Central memory CD8-positive, alpha-beta T cell (primary cell): Measurements from ENCODE around the gene ATXN3.
"Not testable (repeated sequence)": the region's sequence is repeated elsewhere in the genome, so short reads cannot be mapped to it uniquely, and the experiment has no call there.

ENCODE experiments used
- ATAC-seq: fragments of 150-1000 bp; cut with Tn5 transposase; replicated peaks from 2 replicates; pipeline ENCODE4 v1.10.0; 2022; ENCODE audit warnings: mild to moderate bottlenecking, moderate FRiP score, moderate number of reproducible peaks; ENCODE audit not compliant: poor library complexity, severe bottlenecking; ENCODE audit errors: extremely low read depth
- DNase-seq, 2 donors: peaks; one replicate each; pipeline ENCODE4 v3.0.0; 2021; ENCODE audit warnings: low spot score in 2 of 2
- H3K27ac Mint-ChIP-seq: one replicate; pipeline ENCODE4 v1.8.0; 2022; ENCODE audit warnings: low read depth, mild to moderate bottlenecking, moderate library complexity, mixed read lengths
- H3K27me3 Mint-ChIP-seq: one replicate; pipeline ENCODE4 v1.8.0; 2022; ENCODE audit warnings: mixed read lengths
- H3K36me3 Mint-ChIP-seq: one replicate; pipeline ENCODE4 v1.8.0; 2022; ENCODE audit warnings: mild to moderate bottlenecking, moderate library complexity, mixed read lengths; ENCODE audit not compliant: insufficient read depth
- H3K4me1 Mint-ChIP-seq: one replicate; pipeline ENCODE4 v1.8.0; 2022; ENCODE audit warnings: mixed read lengths
- H3K4me3 Mint-ChIP-seq: one replicate; pipeline ENCODE4 v1.8.0; 2022; ENCODE audit warnings: mild to moderate bottlenecking, moderate library complexity, mixed read lengths
- H3K9me3 Mint-ChIP-seq: one replicate; pipeline ENCODE4 v1.8.0; 2022; ENCODE audit warnings: mixed read lengths

Gene ATXN3

DNA sequence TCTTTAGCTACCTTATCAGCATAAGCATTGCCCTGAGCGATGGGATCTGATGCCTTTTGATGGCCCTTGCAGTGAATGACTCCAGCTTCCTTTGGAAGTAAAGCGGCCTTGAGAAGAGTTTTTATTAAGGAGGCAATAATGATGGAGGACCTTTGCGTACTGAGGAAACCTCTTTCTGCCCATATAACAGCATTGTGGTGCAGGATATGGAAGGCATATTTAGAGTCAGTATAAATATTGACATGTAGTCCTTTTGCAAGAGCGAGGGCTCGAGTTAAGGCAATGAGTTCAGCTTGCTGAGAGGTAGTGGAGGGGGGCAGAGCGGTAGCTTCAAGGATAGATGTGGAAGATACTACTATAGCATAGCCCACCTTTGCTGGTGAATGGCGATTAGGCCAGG lies 60.5 kb downstream of the ATXN3 start:
- H3K4me3 Mint-ChIP-seq, H3K36me3 Mint-ChIP-seq, DNase-seq, ATAC-seq, H3K4me1 Mint-ChIP-seq, H3K27me3 Mint-ChIP-seq, H3K27ac Mint-ChIP-seq: not testable (repeated sequence)
- peaks cover 19% of the 10 kb centered on the region for H3K9me3 Mint-ChIP-seq

DNA sequence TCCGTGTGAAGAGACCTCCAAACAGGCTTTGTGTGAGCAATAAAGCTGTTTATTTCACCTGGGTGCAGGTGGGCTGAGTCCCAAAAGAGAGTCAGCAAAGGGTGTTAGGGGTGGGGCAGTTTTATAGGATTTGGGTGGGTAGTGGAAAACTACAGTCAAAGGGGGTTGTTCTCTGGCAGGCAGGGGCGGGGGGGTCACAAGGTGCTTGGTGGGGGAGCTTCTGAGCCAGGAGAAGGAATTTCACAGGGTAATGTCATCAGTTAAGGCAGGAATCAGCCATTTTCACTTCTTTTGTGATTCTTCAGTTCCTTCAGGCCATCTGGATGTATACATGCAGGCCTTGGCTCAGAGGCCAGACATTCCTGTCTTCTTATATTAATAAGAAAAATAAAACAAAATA lies 64.6 kb downstream of the ATXN3 start:
- H3K4me3 Mint-ChIP-seq, H3K27ac Mint-ChIP-seq, H3K27me3 Mint-ChIP-seq, H3K9me3 Mint-ChIP-seq, DNase-seq, ATAC-seq: not testable (repeated sequence)
- H3K36me3 Mint-ChIP-seq: peaks cover 10% of the 10 kb centered on the region
- peaks cover 38% of the 10 kb centered on the region for H3K4me1 Mint-ChIP-seq

DNA sequence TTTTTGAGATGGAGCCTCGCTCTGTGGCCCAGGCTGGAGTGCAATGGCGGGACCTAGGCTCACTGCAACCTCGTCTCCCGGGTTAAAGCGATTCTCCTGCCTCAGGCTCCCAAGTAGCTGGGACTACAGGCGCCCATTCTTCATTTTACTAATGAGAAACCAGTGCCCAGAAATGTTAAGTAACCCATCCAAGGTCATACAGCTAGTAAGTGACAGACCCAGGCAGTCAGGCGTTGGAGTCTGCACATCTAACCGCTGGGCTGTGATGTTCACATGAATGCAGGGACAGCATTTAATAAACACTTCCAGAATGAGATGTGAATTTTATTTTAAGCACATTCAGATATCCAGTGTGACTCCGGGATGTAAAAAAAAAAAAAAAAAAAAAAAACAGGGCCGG lies 65.2 kb downstream of the ATXN3 start:
- H3K9me3 Mint-ChIP-seq: no peaks in the 10 kb centered on the region
- ATAC-seq: no peak
- peaks cover 10% of the 10 kb centered on the region for H3K36me3 Mint-ChIP-seq
- peaks cover 44% of the 10 kb centered on the region for H3K4me1 Mint-ChIP-seq
- DNase-seq: no peak
- H3K4me3 Mint-ChIP-seq: peak overlapping the region; percentile 94
- no peaks in the 10 kb centered on the region for H3K27me3 Mint-ChIP-seq
- peak overlapping the region; percentile 99 for H3K27ac Mint-ChIP-seq

DNA sequence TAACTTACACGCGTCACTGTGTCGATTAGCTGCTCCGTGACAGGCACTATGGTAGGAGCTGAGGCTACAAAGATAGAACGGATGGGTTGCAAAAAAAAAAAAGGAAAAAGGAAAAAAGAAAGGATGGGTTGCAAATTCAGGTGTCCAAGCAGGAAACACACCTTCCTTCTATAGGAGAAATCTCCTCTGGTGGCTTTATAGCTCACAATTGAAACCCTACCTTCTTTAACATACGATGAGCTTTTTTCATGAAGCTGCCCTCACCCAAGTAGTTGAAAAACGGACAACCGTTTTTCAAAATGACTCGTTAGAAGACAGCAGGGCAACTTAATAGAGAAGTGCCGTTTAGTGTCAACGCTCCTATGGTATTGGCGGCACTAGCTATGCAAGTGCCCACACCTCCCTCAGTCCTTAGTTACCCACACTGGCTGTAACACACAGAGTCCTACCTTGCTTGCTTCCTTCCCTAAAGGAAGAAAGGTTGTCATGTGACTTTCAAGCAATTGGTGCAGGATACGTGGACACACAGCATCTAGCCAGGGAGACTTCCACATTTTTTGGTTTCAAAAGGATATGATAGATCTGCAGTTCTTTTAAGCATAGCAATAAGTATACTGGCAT lies 65.8 kb downstream of the ATXN3 start:
- Mint-ChIP-seq H3K4me3 (peak overlapping the region; percentile 94), H3K27ac (peak overlapping the region; percentile 99), H3K27me3 (no peaks in the 10 kb centered on the region), H3K4me1 (peaks cover 47% of the 10 kb centered on the region), H3K36me3 (peaks cover 13% of the 10 kb centered on the region), H3K9me3 (no peaks in the 10 kb centered on the region)
- DNase-seq (no peak), ATAC-seq (peak; percentile 15)

DNA sequence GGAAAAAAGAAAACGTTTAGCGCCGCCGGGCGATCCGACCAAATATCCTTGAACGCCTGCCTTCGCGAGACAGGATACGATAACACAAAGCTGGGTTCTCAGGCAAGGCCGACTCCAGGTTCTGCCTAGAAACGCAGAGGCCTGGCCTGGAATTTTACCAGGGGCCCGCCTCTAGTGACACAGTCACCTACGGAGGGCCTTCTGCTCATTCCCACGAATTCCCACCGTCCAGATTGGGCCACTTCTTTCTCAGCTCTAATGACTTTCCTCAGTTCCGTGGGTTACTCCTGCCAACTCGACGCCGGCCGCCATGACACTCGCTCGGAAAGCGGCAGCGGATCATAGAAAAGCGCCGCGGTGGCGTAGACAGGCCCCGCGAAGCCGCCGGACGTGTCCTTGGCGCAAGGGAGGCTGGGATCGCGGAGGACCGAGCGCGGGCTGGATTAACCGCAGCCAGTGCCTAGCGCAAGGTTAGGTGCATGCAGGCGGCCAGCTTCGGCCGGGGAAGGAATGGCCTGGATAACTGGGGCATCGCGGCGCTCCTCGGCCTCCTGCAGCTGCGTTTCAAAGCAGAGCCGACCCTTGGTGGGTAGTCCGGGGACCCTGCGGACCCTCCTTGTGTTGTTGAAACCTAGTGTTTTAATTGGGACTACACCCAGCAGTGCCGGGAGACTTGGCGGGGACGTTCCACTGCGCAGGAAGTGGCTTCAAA lies 66.5 kb downstream of the ATXN3 start, which contains the start of gene TRIP11:
Gene TRIP11 (minus strand): TSS at position 341 of the 712 bp plus-strand sequence. CDS start 374 bp downstream, outside the sequence.
- ATAC-seq (peak; percentile 93), DNase-seq (peak; percentile 87 to 92)
- Mint-ChIP-seq H3K27me3 (no peaks in the 10 kb centered on the region), H3K36me3 (peaks cover 13% of the 10 kb centered on the region), H3K9me3 (no peaks in the 10 kb centered on the region), H3K4me3 (peak within 1 kb of the TSS; percentile 94), H3K27ac (peak within 1 kb of the TSS; percentile 99), H3K4me1 (peaks cover 47% of the 10 kb centered on the region)

DNA sequence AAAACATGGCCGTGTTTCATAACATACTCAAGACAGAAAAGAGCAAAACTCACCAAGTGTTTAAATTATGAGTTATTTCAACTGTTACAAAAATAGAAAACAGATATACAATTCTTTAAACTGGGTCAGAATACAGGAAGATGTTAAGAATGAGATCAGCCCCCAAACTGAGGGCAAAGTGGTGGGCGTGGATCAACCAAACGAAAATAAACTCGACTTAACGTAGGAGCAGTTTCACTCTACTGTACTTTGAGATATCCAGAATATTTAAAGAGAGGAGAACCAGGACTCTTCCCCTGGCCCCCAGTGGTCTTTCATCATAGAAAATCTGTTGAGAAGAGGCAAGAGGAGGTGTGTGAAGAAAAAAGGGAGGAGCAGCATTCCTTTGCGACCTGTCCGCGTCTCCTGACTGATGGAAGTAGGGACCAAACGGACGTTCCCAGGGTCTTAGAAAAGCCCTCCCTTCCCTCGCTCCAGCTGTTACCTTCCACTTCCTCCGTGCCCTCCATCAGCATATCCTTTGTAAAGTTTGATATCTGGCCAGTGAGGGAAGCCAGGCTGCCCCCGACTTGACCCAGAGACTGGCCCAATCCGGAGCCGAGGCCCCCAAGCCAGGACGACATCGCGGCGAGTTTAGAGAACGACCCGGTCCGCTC lies 67.2 kb downstream of the ATXN3 start:
- Mint-ChIP-seq H3K9me3 (no peaks in the 10 kb centered on the region), H3K4me1 (peaks cover 47% of the 10 kb centered on the region), H3K27me3 (no peaks in the 10 kb centered on the region), H3K36me3 (peaks cover 13% of the 10 kb centered on the region), H3K4me3 (peak overlapping the region; percentile 94), H3K27ac (peak overlapping the region; percentile 99)
- DNase-seq: no peak
- ATAC-seq: no peak

DNA sequence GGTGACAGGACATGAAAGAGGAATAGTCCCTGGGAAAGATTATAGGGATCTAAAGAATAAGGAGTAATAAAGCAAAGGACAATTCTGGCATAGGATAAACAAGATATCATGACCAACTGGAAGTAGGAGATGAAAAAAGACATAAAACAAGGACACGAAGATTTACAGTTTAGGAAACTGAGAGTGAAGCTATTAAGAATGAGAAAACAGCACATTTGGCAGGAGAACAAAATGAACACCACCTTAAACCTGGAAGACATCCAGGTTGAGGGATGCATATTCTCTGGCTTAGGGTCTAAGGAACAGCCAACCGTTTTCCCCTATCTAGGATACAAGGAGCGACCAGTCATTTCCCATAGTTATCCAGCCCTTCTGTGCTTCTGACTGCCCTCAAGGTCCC lies 68.4 kb downstream of the ATXN3 start:
- no peak for DNase-seq
- Mint-ChIP-seq H3K27ac (peak overlapping the region; percentile 23), H3K36me3 (peaks cover 13% of the 10 kb centered on the region), H3K27me3 (no peaks in the 10 kb centered on the region), H3K4me3 (peak overlapping the region; percentile 94), H3K4me1 (peaks cover 56% of the 10 kb centered on the region), H3K9me3 (no peaks in the 10 kb centered on the region)
- no peak for ATAC-seq

DNA sequence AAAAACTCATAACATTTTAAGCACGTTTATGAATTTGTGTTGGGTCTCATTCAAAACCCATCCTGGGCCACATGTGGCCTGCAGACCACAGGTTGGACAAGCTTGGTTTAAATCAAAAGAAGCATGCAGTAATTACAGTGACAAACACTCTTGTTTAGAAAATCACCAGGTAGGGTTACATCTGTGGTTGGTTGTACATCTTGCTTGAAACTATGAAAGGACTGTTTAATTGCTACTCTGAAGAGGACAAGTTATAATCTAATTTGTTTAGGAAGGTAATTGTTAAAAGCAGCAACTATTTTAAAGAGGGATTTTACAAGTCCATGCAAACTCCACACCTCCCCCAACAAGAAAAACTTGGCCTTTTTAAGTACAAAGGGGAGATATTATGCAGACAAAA lies 70.5 kb downstream of the ATXN3 start:
- ATAC-seq (no peak), DNase-seq (no peak)
- Mint-ChIP-seq H3K27me3 (no peaks in the 10 kb centered on the region), H3K4me3 (no peak overlapping the region), H3K4me1 (peaks cover 56% of the 10 kb centered on the region), H3K9me3 (no peaks in the 10 kb centered on the region), H3K27ac (no peak overlapping the region), H3K36me3 (peaks cover 24% of the 10 kb centered on the region)

DNA sequence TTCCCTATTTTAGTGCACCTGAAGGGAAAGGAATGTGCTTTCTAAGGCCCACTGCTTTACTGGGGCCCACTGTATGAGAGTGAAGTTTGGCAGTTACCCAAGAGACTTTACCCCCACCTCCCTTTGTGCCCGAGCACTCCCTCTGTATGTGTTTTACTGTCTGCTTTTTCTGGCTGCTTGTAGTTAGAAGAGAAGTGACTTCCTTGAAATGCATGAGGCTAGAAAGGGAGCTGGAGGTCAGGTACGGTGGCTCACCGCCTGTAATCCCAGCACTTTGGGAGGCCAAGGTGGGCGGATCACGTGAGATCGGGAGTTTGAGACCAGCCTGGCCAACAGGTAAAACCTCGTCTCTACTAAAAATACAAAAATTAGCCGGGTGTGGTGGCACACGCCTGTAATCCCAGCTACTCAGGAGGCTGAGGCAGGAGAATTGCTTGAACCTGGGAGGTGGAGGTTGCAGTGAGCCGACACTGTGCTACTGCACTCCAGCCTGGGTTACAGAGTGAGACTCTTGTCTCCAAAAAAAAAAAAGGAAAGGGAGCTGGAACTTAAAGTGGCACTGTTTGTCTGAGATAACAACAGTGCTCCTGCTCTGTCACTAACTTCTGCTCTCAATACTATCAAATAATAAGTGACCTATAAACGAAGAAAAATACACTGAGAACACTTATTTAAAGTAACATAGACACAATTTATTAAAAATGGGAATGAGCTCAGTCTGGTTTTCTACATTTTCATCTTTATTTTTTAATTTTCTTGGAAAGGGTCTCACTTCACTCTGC lies 72.3 kb downstream of the ATXN3 start:
- H3K27ac Mint-ChIP-seq: no peak overlapping the region
- no peaks in the 10 kb centered on the region for H3K9me3 Mint-ChIP-seq
- DNase-seq: no peak
- H3K4me3 Mint-ChIP-seq: no peak overlapping the region
- peaks cover 26% of the 10 kb centered on the region for H3K36me3 Mint-ChIP-seq
- H3K27me3 Mint-ChIP-seq: no peaks in the 10 kb centered on the region
- H3K4me1 Mint-ChIP-seq: peaks cover 41% of the 10 kb centered on the region
- no peak for ATAC-seq

DNA sequence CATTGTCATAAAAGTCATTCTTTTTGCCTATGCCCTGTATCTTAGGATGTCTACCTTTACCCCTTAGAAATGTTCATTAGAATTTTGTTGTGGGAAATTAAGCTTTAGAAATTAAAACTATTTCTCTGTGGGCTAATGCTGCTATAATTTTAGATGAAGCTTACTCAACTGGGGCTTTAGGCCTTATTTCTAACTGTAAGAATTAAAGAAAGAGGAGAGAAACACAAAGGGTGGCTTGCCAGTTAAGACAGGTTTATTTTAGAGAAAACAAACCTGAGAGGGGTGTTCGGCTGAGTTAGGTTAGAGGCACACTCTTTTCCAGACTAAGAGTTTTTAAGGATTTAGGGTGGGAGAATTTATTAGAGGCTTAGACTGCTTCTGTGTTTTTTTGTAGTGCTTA lies 72.9 kb downstream of the ATXN3 start:
- H3K27me3 Mint-ChIP-seq: no peaks in the 10 kb centered on the region
- ATAC-seq: no peak
- H3K36me3 Mint-ChIP-seq: peaks cover 26% of the 10 kb centered on the region
- peaks cover 35% of the 10 kb centered on the region for H3K4me1 Mint-ChIP-seq
- H3K4me3 Mint-ChIP-seq: no peak overlapping the region
- no peak for DNase-seq
- H3K9me3 Mint-ChIP-seq: no peaks in the 10 kb centered on the region
- no peak overlapping the region for H3K27ac Mint-ChIP-seq

DNA sequence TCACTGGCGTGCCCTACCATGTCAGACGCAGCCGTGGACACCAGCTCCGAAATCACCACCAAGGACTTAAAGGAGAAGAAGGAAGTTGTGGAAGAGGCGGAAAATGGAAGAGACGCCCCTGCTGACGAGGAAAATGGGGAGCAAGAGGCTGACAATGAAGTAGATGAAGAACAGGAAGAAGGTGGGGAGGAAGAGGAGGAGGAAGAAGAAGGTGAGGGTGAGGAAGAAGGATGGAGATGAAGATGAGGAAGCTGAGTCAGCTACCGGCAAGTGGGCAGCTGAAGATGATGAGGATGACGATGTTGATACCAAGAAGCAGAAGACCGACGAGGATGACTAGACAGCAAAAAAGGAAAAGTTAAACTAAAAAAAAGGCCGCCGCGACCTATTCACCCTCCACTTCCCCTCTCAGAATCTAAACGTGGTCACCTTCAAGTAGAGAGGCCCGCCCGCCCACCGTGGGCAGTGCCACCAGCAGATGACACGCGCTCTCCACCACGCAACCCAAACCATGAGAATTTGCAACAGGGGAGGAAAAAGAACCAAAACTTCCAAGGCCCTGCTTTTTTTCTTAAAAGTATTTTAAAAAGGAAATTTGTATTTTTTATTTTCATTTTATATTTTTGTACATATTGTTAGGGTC lies 79.7 kb downstream of the ATXN3 start:
- peaks cover 44% of the 10 kb centered on the region for H3K36me3 Mint-ChIP-seq
- peaks cover 12% of the 10 kb centered on the region for H3K4me1 Mint-ChIP-seq
- ATAC-seq (no peak), DNase-seq (no peak)
- H3K27ac Mint-ChIP-seq: no peak overlapping the region
- H3K27me3 Mint-ChIP-seq: no peaks in the 10 kb centered on the region
- no peaks in the 10 kb centered on the region for H3K9me3 Mint-ChIP-seq
- no peak overlapping the region for H3K4me3 Mint-ChIP-seq

DNA sequence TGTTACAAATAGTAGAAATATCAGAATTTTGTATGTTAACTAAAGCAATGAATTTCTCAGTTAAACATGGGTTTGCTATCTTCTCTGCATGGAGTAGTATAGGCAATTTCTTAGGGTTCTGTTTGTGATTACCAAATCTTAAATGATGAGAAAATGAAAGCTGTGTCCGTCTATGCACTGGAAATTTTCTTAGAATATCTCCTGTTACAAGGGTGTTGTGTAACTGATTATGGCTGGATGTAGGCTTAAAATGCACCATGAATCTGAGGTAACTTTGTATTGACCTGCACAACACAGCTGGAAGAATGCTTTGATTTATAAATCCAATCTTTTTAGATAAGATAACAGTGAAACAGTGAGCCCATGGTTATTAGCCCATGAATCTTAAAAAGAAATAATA lies 84.3 kb downstream of the ATXN3 start:
- no peak for DNase-seq
- Mint-ChIP-seq H3K36me3 (peaks cover 32% of the 10 kb centered on the region), H3K27me3 (no peaks in the 10 kb centered on the region), H3K27ac (no peak overlapping the region), H3K4me1 (peaks cover 7% of the 10 kb centered on the region), H3K4me3 (no peak overlapping the region), H3K9me3 (no peaks in the 10 kb centered on the region)
- no peak for ATAC-seq
